ENCODE results near the gene SYCP2L.
"Not testable (repeated sequence)": the region's sequence is repeated elsewhere in the genome, so short reads cannot be mapped to it uniquely, and the experiment has no call there.

The SYCP2L gene

DNA sequence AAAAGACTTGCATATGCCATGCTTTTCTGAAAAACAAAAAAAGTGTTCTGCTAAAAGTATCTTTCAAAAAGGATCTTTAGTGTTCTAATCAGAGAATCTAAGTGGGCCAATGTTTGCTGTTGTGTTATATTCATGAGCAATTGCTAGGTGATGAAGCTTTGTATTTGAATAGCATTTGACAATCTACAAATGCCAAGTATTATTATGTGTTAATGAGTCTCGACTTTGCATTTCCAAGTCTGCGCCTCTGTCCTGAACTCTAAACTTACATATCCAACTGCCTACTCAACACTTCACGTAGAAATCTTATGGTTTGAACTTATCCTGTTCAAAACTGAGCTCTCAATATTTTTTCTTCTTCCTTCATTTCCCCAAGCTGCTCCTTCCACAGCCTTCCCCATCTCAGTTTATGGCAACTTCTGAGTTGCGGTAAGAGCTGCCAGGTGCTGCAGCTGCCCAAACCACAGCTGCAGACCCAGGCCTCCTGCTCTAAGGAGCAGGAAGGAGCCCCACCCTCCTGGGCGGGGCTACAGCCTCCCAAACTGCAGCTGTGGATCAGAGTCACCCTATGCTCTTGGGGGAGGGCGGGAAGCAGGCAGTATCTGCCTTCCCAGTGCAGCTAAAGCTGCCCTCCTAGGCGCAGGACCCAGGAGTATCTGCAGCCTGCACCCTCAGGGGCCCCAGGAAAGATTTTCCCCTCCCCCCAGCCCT, 31.8 kb upstream of the SYCP2L start:
- no peak for TF ChIP-seq TAF1 (IDR thresholded peaks at IDR 0.05; ENCODE audit: borderline replicate concordance, low read depth, low read length)
- no peak for TF ChIP-seq POLR2A (IDR thresholded peaks at IDR 0.05; ENCODE audit: low read depth, low read length)
- no peak for TF ChIP-seq POLR2AphosphoS5 (IDR thresholded peaks at IDR 0.05; ENCODE audit: low read depth, low read length)
- FAIRE-seq (no peak), DNase-seq (ENCODE audit: insufficient read length) (no peak)

DNA sequence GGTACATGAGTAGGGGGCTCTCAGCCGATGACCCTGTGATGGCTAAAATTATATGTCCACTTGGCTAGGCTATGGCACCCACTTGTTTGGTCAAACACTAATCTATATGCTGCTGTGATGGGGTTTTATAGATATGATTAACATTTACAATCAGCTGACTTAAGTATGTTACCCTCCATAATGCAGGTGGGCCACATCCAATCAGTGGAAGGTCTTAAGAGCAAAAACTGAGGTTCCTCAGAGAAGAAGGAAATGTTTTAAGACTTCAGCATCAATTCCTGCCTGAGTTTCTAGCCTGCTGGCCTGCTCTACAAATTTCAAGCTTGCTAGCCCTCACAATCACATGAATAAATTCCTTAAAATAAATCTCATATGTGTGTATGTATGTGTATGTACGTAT, 29.6 kb upstream of the SYCP2L start:
- no peak for FAIRE-seq
- TF ChIP-seq TAF1 (IDR thresholded peaks at IDR 0.05; ENCODE audit: borderline replicate concordance, low read depth, low read length): no peak
- TF ChIP-seq POLR2A (IDR thresholded peaks at IDR 0.05; ENCODE audit: low read depth, low read length): no peak
- no peak for TF ChIP-seq POLR2AphosphoS5 (IDR thresholded peaks at IDR 0.05; ENCODE audit: low read depth, low read length)
- DNase-seq (ENCODE audit: insufficient read length): no peak

GRCh38 chr6:10861086-10861485, 25.8 kb upstream of the SYCP2L start:
- DNase-seq (ENCODE audit: insufficient read length) (no peak), FAIRE-seq (no peak)

DNA sequence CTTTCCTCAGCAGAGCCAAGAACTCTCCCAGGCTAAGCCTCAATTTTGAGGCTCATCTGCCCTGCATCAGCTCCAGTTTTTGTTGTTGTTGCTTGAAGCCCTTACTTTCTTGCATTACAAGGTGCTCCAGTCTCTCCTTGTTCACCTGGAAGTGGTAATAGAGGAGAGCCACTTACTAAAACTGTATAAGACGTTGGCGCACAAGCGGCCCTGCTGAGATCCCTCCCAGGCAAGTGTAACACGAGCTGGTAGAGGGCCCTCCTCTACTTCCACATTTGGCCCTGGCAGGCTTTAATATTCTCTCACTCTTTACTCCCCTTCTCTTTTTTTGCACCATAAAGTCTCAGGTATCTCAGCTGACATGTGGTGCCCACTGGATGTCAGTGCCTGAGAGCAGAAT, 24.5 kb upstream of the SYCP2L start:
- FAIRE-seq (no peak), DNase-seq (ENCODE audit: insufficient read length) (no peak)
- TF ChIP-seq POLR2AphosphoS5 (IDR thresholded peaks at IDR 0.05; ENCODE audit: low read depth, low read length): no peak
- no peak for TF ChIP-seq TAF1 (IDR thresholded peaks at IDR 0.05; ENCODE audit: borderline replicate concordance, low read depth, low read length)
- TF ChIP-seq POLR2A (IDR thresholded peaks at IDR 0.05; ENCODE audit: low read depth, low read length): no peak

More at GRCh38 chr6:10861086-10861485, 25.8 kb upstream of the SYCP2L start:
- TF ChIP-seq POLR2AphosphoS5 (IDR thresholded peaks at IDR 0.05; ENCODE audit: low read depth, low read length) (no peak), POLR2A (IDR thresholded peaks at IDR 0.05; ENCODE audit: low read depth, low read length) (no peak), TAF1 (IDR thresholded peaks at IDR 0.05; ENCODE audit: borderline replicate concordance, low read depth, low read length) (no peak)

DNA sequence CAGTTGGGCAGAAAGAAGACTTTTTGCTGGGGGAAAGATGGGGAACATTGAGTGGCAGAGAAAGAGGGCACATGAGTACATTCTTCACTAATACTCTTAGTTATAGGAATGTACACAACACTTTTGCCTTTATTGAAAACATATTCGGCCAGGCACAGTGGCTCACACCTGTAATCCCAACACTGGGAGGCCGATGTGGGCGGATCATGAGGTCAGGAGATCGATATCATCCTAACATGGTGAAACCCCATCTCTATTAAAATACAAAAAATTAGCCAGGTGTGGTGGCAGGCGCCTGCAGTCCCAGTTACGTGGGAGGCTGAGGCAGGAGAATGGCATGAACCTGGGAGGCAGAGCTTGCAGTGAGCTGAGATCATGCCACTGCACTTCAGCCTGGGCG, 23.8 kb upstream of the SYCP2L start:
- not testable (repeated sequence) for FAIRE-seq

DNA sequence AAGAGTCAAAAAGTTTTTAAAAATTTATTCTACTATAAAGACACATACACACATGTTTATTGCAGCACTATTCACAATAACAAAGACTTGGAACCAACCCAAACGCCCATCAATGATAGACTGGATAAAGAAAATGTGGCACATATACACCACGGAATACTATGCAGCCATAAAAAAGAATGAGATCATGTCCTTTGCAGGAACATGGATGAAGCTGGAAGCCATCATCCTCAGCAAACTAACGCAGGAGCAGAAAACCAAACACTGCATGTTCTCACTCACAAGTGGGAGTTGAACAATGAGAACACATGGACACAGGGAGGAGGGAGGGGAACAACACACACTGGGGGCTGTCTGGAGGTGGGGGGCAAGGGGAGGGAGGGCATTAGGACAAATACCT, 20.1 kb upstream of the SYCP2L start:
- FAIRE-seq; DNase-seq (ENCODE audit: insufficient read length): not testable (repeated sequence)

More for the DNA sequence above, 23.8 kb upstream of the SYCP2L start:
- not testable (repeated sequence) for DNase-seq (ENCODE audit: insufficient read length)

- no peak for FAIRE-seq
- no peak for TF ChIP-seq POLR2A (IDR thresholded peaks at IDR 0.05; ENCODE audit: low read depth, low read length)
- TF ChIP-seq POLR2AphosphoS5 (IDR thresholded peaks at IDR 0.05; ENCODE audit: low read depth, low read length): no peak
- TF ChIP-seq TAF1 (IDR thresholded peaks at IDR 0.05; ENCODE audit: borderline replicate concordance, low read depth, low read length): no peak
- DNase-seq (ENCODE audit: insufficient read length): no peak
Measured at GRCh38 chr6:10867952-10868351, 18.9 kb upstream of the SYCP2L start.

GRCh38 chr6:10873374-10873773, 13.5 kb upstream of the SYCP2L start:
- no peak for FAIRE-seq
- no peak for TF ChIP-seq POLR2AphosphoS5 (IDR thresholded peaks at IDR 0.05; ENCODE audit: low read depth, low read length)
- TF ChIP-seq POLR2A (IDR thresholded peaks at IDR 0.05; ENCODE audit: low read depth, low read length): no peak
- no peak for TF ChIP-seq TAF1 (IDR thresholded peaks at IDR 0.05; ENCODE audit: borderline replicate concordance, low read depth, low read length)
- DNase-seq (ENCODE audit: insufficient read length): no peak

DNA sequence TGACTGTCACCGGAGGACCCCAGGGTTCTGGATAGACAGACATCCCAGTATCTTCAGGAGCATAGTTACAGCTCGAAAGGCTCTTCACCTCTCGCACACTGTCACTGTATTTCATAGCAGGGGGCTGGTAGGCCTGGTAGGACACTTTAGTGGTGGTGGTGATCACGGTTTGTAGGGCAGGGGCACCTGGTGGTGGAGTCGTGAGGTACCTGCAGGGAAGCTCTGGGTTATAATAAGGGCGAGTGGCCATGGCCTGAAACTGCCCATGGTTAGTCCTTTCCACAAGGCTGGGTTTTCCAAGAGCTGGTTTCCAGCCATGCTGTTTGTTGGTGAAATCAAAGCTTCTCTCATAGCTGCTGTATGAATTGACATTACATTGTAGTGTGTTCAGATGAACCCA, 12.6 kb upstream of the SYCP2L start:
- no peak for DNase-seq (ENCODE audit: insufficient read length)
- TF ChIP-seq POLR2A (IDR thresholded peaks at IDR 0.05; ENCODE audit: low read depth, low read length) (no peak), POLR2AphosphoS5 (IDR thresholded peaks at IDR 0.05; ENCODE audit: low read depth, low read length) (no peak), TAF1 (IDR thresholded peaks at IDR 0.05; ENCODE audit: borderline replicate concordance, low read depth, low read length) (no peak)
- no peak for FAIRE-seq

- TF ChIP-seq POLR2A (IDR thresholded peaks at IDR 0.05; ENCODE audit: low read depth, low read length): no peak
- no peak for TF ChIP-seq TAF1 (IDR thresholded peaks at IDR 0.05; ENCODE audit: borderline replicate concordance, low read depth, low read length)
- TF ChIP-seq POLR2AphosphoS5 (IDR thresholded peaks at IDR 0.05; ENCODE audit: low read depth, low read length): no peak
- DNase-seq (ENCODE audit: insufficient read length) (no peak), FAIRE-seq (no peak)
Measured at GRCh38 chr6:10875026-10875425, 11.8 kb upstream of the SYCP2L start.

- FAIRE-seq (no peak), DNase-seq (ENCODE audit: insufficient read length) (no peak)
- TF ChIP-seq POLR2A (IDR thresholded peaks at IDR 0.05; ENCODE audit: low read depth, low read length) (no peak), POLR2AphosphoS5 (IDR thresholded peaks at IDR 0.05; ENCODE audit: low read depth, low read length) (no peak), TAF1 (IDR thresholded peaks at IDR 0.05; ENCODE audit: borderline replicate concordance, low read depth, low read length) (no peak)
Measured at GRCh38 chr6:10877012-10877411, 9.8 kb upstream of the SYCP2L start.

DNA sequence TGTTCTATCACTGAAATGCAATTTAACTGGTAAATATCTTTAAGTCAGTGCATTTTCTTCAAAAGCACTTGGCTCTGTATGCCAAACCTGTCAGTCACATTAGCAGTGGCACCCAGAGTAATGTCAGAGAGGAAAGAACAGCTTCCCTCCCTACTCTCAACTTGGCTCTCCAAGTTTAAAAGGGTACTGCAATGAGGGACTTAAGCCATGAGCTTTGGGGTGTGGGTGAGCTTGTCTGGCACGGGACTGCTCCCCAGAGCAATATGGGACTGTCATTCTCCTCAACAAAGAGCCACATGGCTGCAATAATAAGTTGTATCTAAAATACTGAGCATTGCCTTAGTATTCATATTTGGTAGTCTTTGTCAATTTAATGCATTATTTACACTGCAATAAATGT, 9.0 kb upstream of the SYCP2L start:
- DNase-seq (ENCODE audit: insufficient read length) (no peak), FAIRE-seq (no peak)
- TF ChIP-seq POLR2A (IDR thresholded peaks at IDR 0.05; ENCODE audit: low read depth, low read length) (no peak), TAF1 (IDR thresholded peaks at IDR 0.05; ENCODE audit: borderline replicate concordance, low read depth, low read length) (no peak)

DNA sequence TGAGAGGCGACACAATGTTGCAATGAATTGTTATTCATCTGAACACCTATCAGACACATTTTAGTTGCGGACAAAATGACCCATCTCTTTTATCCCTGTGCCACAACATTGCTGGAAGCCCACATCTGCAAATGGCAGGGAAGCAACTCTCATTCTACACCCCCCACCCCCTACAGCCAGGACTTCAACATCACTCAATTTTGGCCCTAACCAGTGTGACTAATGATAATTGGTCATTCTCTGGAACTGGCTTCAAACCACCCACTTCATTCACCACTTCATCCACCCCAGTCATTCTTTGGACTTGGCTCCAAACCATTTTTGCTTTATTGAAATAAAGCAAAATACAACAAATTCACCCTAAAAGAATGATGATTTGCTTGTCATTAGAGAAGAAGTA, 6.5 kb upstream of the SYCP2L start:
- FAIRE-seq (no peak), DNase-seq (ENCODE audit: insufficient read length) (no peak)
- TF ChIP-seq TAF1 (IDR thresholded peaks at IDR 0.05; ENCODE audit: borderline replicate concordance, low read depth, low read length) (no peak), POLR2AphosphoS5 (IDR thresholded peaks at IDR 0.05; ENCODE audit: low read depth, low read length) (no peak), POLR2A (IDR thresholded peaks at IDR 0.05; ENCODE audit: low read depth, low read length) (no peak)

- not testable (repeated sequence) for DNase-seq (ENCODE audit: insufficient read length); FAIRE-seq
Measured at GRCh38 chr6:10882253-10882630, 4.6 kb upstream of the SYCP2L start.

Measured in GM12892 (cell line).